OCI-LY3 (cell line): ENCODE measurements around the gene EVX2.
A peak's percentile ranks its signal among the peaks of the same experiment; 100 is the strongest.

Experiments used
- H2AFZ ChIP-seq: fragments of 200-600, 300-600 bp; shearing (Covaris generic); 2 replicates; pipeline ENCODE4 v1.6.0; 2014; ENCODE audit warnings: antibody characterized with exemption, low read depth, low read length
- H3K27ac ChIP-seq: fragments of 200-600, 300-600 bp; sonication (generic); 2 replicates; pipeline ENCODE4 v1.5.1; 2014; ENCODE audit warnings: mild to moderate bottlenecking, low read length, moderate library complexity, mixed read lengths
- H3K27me3 ChIP-seq: fragments of 200-600, 300-600 bp; sonication (generic); 2 replicates; pipeline ENCODE4 v1.6.1; 2014; ENCODE audit warnings: low read depth, low read length, mixed read lengths
- H3K36me3 ChIP-seq: fragments of 200-600, 300-600 bp; sonication (generic); replicated peaks from 2 replicates; pipeline ENCODE3; 2014; ENCODE audit warnings: low read depth, low read length, mixed read lengths
- H3K4me1 ChIP-seq: fragments of 300-600, 200-600 bp; sonication (generic); 2 replicates; pipeline ENCODE4 v1.6.1; 2014; ENCODE audit warnings: low read length, mixed read lengths
- H3K4me2 ChIP-seq: fragments of 200-600, 300-600 bp; sonication (generic); 2 replicates; pipeline ENCODE4 v1.6.1; 2014; ENCODE audit warnings: low read length, mixed read lengths
- H3K4me3 ChIP-seq: fragments of 300-600, 200-600 bp; sonication (generic); 2 replicates; pipeline ENCODE4 v1.5.1; 2014; ENCODE audit warnings: antibody characterized with exemption, mild to moderate bottlenecking, low read length, moderate library complexity
- H3K79me2 ChIP-seq: fragments of 300-600, 200-600 bp; shearing (Covaris generic); 2 replicates; pipeline ENCODE4 v1.6.1; 2014; ENCODE audit warnings: mild to moderate bottlenecking, low read length, mixed read lengths
- H3K9ac ChIP-seq: fragments of 300-600, 200-600 bp; shearing (Covaris generic); 2 replicates; pipeline ENCODE4 v1.6.0; 2014; ENCODE audit warnings: mild to moderate bottlenecking, low read length, moderate library complexity
- H3K9me3 ChIP-seq: fragments of 200-600, 300-600 bp; shearing (Covaris generic); 2 replicates; pipeline ENCODE4 v1.6.1; 2014; ENCODE audit warnings: low read length, mixed read lengths; ENCODE audit not compliant: insufficient read depth
- H4K20me1 ChIP-seq: fragments of 200-600, 300-600 bp; sonication (generic); 2 replicates; pipeline ENCODE4 v1.6.1; 2016; ENCODE audit warnings: low read length, mixed read lengths; ENCODE audit not compliant: insufficient read depth
- CTCF ChIP-seq: fragments of 200-600, 300-600 bp; sonication (generic); IDR thresholded peaks from 2 replicates; pipeline ENCODE4 v1.5.1; 2014; ENCODE audit warnings: antibody characterized with exemption, low read length, low read depth
- EZH2phosphoT487 ChIP-seq: fragments of 200-600 bp; shearing (Covaris generic); IDR thresholded peaks from 2 replicates; pipeline ENCODE4 v1.6.1; 2018; ENCODE audit warnings: antibody characterized with exemption, mixed run types, low read depth

EVX2 gene

GRCh38 chr2:176056406-176056805 is 27.4 kb downstream of the EVX2 start:
- Histone ChIP-seq H3K9ac (no peak overlapping the region), H2AFZ (no peak overlapping the region), H3K4me2 (no peak overlapping the region), H3K79me2 (no peaks in the 10 kb centered on the region), H4K20me1 (no peaks in the 10 kb centered on the region), H3K36me3 (no peaks in the 10 kb centered on the region), H3K4me3 (no peak overlapping the region), H3K4me1 (no peaks in the 10 kb centered on the region), H3K27me3 (peaks cover 7% of the 10 kb centered on the region), H3K9me3 (no peaks in the 10 kb centered on the region), H3K27ac (no peak overlapping the region)
- TF ChIP-seq CTCF (no peak), EZH2phosphoT487 (no peak)

GRCh38 chr2:176039375-176039774 is 44.4 kb downstream of the EVX2 start:
- Histone ChIP-seq H4K20me1 (no peaks in the 10 kb centered on the region), H3K4me1 (peaks cover 14% of the 10 kb centered on the region), H3K9ac (no peak overlapping the region), H3K79me2 (no peaks in the 10 kb centered on the region), H3K4me3 (peak overlapping the region; percentile 27; the same call in 1 of the 2 replicates), H3K4me2 (peak overlapping the region; percentile 52), H3K27ac (no peak overlapping the region), H3K9me3 (no peaks in the 10 kb centered on the region), H3K27me3 (no peaks in the 10 kb centered on the region), H2AFZ (no peak overlapping the region), H3K36me3 (no peaks in the 10 kb centered on the region)
- no peak for TF ChIP-seq EZH2phosphoT487
- TF ChIP-seq CTCF = no peak

GRCh38 chr2:176038694-176039093 is 45.1 kb downstream of the EVX2 start:
- H3K4me1 ChIP-seq = peaks cover 14% of the 10 kb centered on the region
- no peaks in the 10 kb centered on the region for H3K27me3 ChIP-seq
- H3K36me3 ChIP-seq = no peaks in the 10 kb centered on the region
- H3K9me3 ChIP-seq = no peaks in the 10 kb centered on the region
- no peak for TF ChIP-seq CTCF
- no peak for TF ChIP-seq EZH2phosphoT487
- no peaks in the 10 kb centered on the region for H4K20me1 ChIP-seq
- H3K79me2 ChIP-seq = no peaks in the 10 kb centered on the region
- H3K4me2 ChIP-seq = peak overlapping the region; percentile 52
- H2AFZ ChIP-seq = peak overlapping the region; percentile 8; the same call in 1 of the 2 replicates
- no peak overlapping the region for H3K4me3 ChIP-seq
- no peak overlapping the region for H3K9ac ChIP-seq
- no peak overlapping the region for H3K27ac ChIP-seq

GRCh38 chr2:176035013-176035691 is 48.6 kb downstream of the EVX2 start:
- no peak overlapping the region for H3K4me3 ChIP-seq
- H3K9ac ChIP-seq = no peak overlapping the region
- H3K27me3 ChIP-seq = no peaks in the 10 kb centered on the region
- no peaks in the 10 kb centered on the region for H4K20me1 ChIP-seq
- H3K36me3 ChIP-seq = no peaks in the 10 kb centered on the region
- H3K4me2 ChIP-seq = no peak overlapping the region
- no peaks in the 10 kb centered on the region for H3K9me3 ChIP-seq
- TF ChIP-seq EZH2phosphoT487 (no peak), CTCF (no peak)
- peaks cover 14% of the 10 kb centered on the region for H3K4me1 ChIP-seq
- H3K79me2 ChIP-seq = no peaks in the 10 kb centered on the region
- no peak overlapping the region for H3K27ac ChIP-seq
- H2AFZ ChIP-seq = no peak overlapping the region
